Upper lobe of left lung (tissue), 4 donors: ENCODE data around the gene PRDM2.

ENCODE experiments used
- EP300 ChIP-seq, 4 donors: sonication (generic); formaldehyde crosslinking; IDR thresholded peaks; one replicate each; pipeline ENCODE4 v1.5.1; 2017; ENCODE audit warnings: antibody characterized with exemption in 4 of 4, control low read depth in 2 of 4
- POLR2AphosphoS5 ChIP-seq, 2 donors: sonication (generic); formaldehyde crosslinking; IDR thresholded peaks; one replicate each; pipeline ENCODE4 v1.5.1; 2017; ENCODE audit warnings: antibody characterized with exemption in 2 of 2
- TF ChIP-seq, protein P1 (sequence below), 6 experiments: fragments of 450-650 bp in 4 of 6; fragments of 200-600 bp in 2 of 6; sonication (generic) in 2 of 6; IDR thresholded peaks; one replicate each; pipeline ENCODE4 v1.5.1; 2016 to 2019; ENCODE audit warnings: antibody characterized with exemption in 6 of 6

DNA sequence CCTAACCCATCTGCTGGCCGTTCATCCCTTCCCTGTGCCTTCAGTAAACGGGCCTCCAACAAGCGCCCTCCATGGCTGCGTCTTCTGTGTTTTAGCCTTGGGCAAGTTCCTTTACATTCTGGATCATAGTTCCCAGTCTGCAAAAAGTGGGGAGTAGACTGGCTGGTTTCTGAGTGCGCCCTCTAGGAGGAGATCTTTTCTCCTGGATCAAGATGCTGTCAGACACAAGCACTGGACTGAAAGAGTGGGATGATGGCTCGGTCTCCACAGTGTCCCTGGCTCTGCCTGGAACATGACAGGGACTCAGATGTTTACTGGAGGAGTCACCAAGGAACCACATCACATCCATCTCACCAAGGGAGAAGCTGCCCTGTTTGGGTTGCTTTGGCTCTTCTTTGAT is 88.8 kb downstream of the PRDM2 start:
- TF ChIP-seq POLR2AphosphoS5 (IDR thresholded peaks at IDR 0.05) (no peak), EP300 (IDR thresholded peaks at IDR 0.05) (no peak)
- TF ChIP-seq, protein P1, sequence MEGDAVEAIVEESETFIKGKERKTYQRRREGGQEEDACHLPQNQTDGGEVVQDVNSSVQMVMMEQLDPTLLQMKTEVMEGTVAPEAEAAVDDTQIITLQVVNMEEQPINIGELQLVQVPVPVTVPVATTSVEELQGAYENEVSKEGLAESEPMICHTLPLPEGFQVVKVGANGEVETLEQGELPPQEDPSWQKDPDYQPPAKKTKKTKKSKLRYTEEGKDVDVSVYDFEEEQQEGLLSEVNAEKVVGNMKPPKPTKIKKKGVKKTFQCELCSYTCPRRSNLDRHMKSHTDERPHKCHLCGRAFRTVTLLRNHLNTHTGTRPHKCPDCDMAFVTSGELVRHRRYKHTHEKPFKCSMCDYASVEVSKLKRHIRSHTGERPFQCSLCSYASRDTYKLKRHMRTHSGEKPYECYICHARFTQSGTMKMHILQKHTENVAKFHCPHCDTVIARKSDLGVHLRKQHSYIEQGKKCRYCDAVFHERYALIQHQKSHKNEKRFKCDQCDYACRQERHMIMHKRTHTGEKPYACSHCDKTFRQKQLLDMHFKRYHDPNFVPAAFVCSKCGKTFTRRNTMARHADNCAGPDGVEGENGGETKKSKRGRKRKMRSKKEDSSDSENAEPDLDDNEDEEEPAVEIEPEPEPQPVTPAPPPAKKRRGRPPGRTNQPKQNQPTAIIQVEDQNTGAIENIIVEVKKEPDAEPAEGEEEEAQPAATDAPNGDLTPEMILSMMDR (IDR thresholded peaks at IDR 0.05), result no peak
